IPS DF 6.9 (cell line): Measurements from ENCODE around the gene ADAM17.

ENCODE experiments used
- DNase-seq: peaks from one replicate; pipeline ENCODE4 v3.0.0-alpha.2; 2013; ENCODE audit warnings: low read depth, low spot score
- H3K27ac ChIP-seq: one replicate; pipeline ENCODE4 v1.5.1; 2013; ENCODE audit warnings: low read length, control low read depth
- H3K27me3 ChIP-seq: 2 replicates; pipeline ENCODE4 v1.6.1; 2013; ENCODE audit warnings: mild to moderate bottlenecking, low read length; ENCODE audit not compliant: control insufficient read depth, insufficient read depth
- H3K36me3 ChIP-seq: 2 replicates; pipeline ENCODE4 v1.6.1; 2013; ENCODE audit warnings: low read length; ENCODE audit not compliant: control insufficient read depth, insufficient read depth
- H3K4me1 ChIP-seq: 2 replicates; pipeline ENCODE4 v1.6.1; 2013; ENCODE audit warnings: low read length; ENCODE audit not compliant: control insufficient read depth, insufficient read depth
- H3K4me3 ChIP-seq: 2 replicates; pipeline ENCODE4 v1.5.1; 2013; ENCODE audit warnings: mild to moderate bottlenecking, low read length
- H3K9me3 ChIP-seq: 2 replicates; pipeline ENCODE4 v1.6.1; 2013; ENCODE audit warnings: low read length, inconsistent platforms; ENCODE audit not compliant: control insufficient read depth, insufficient read depth
- WGBS: extraction: QIAGEN DNeasy Blood & Tissue Kit; methylation state at CpG from one replicate; pipeline ENCODE4 v1.1.7; 2013; ENCODE audit warnings: mixed read lengths, missing lambda C conversion rate; ENCODE audit not compliant: insufficient read length, insufficient coverage; 5-methylcytosine and 5-hydroxymethylcytosine counted together

Gene ADAM17

DNA sequence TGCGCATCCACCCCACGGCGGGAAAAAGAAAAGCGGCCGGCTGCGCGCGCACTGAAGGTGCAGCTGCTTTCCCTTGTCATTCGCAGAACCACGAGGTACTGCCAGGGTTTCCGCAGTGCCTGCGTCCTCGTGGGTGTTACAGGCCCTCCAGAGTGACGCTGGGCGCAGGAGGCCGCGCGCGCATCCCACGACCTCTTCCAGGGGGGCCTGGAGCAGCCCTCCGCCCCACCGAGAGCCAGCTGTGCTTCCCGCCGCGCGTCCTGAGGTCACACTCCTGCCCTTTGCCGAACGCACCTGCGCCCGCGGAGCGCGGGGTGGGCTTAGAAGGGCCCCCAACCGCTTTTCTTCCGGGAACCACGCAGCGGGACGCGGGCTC is 81.7 kb downstream of the ADAM17 start:
- no peak for DNase-seq
- Histone ChIP-seq H3K36me3 (no peaks in the 10 kb centered on the region), H3K4me3 (peak overlapping the region; percentile 70; the same call in 1 of the 2 replicates), H3K27me3 (no peaks in the 10 kb centered on the region), H3K4me1 (peaks cover 3% of the 10 kb centered on the region; the same call in 1 of the 2 replicates), H3K27ac (no peak overlapping the region), H3K9me3 (no peaks in the 10 kb centered on the region)
- WGBS: no CpG with 5 or more reads among the region's 39 CpGs

DNA sequence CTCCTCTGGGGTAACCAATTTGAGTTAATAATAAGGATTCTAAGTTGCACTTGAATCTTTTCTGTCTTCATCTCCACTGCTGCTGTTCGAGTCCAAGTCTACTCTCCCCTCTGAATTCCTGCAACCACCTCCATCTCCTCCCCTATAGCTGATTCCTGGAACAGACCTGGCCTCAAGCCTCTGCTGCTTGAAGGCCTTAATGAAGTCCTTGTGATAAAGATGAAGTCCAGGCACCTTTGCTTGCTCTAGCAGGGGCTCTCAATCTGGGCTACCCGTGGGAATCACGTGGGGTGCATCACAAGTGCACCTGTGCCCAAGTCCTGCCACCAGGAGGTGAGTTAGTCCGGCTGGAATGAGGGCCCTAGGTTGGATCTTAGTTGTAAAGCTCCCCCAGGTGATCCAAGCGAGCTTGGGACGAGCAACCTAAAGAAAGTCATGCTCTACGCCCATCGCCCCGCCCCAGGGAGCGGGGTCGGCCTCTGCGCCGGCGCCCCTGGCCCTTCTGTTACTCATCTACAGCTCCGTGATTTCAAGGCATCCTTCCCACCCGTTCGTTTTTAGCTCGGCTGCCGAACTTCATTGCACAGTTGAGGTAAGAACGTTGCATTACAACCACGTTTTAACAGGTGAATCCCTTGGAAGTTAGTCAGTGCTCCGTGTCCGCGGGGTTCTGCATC is 82.2 kb downstream of the ADAM17 start:
- no peaks in the 10 kb centered on the region for H3K9me3 ChIP-seq
- H3K36me3 ChIP-seq: no peaks in the 10 kb centered on the region
- peaks cover 3% of the 10 kb centered on the region; the same call in 1 of the 2 replicates for H3K4me1 ChIP-seq
- no peak for DNase-seq
- H3K27me3 ChIP-seq: no peaks in the 10 kb centered on the region
- peak overlapping the region; percentile 70; the same call in 1 of the 2 replicates for H3K4me3 ChIP-seq
- no peak overlapping the region for H3K27ac ChIP-seq
- WGBS: no CpG with 5 or more reads among the region's 24 CpGs

DNA sequence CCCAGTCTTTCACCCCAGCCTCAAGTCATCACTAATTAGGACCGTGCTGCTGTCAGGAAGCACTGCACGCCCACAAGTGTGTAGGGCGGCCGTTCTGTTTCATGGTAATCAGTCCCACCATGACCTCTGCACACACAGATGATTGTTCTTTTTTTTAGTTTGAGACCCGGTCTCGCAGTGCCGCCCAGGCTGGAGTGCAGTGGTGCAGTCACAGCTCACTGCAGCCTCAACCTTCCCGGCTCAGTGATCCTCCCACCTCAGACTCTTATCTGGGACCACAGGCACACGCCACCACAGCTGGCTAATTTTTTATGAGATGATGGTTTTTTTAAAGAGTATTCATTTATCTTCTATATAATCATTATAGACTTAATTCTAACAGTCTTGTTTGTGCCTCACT is 83.1 kb downstream of the ADAM17 start:
- Histone ChIP-seq H3K4me1 (peaks cover 3% of the 10 kb centered on the region; the same call in 1 of the 2 replicates), H3K27me3 (no peaks in the 10 kb centered on the region), H3K9me3 (no peaks in the 10 kb centered on the region), H3K27ac (no peak overlapping the region), H3K4me3 (no peak overlapping the region), H3K36me3 (no peaks in the 10 kb centered on the region)
- no CpG with 5 or more reads among the region's 9 CpGs for WGBS
- DNase-seq: no peak

DNA sequence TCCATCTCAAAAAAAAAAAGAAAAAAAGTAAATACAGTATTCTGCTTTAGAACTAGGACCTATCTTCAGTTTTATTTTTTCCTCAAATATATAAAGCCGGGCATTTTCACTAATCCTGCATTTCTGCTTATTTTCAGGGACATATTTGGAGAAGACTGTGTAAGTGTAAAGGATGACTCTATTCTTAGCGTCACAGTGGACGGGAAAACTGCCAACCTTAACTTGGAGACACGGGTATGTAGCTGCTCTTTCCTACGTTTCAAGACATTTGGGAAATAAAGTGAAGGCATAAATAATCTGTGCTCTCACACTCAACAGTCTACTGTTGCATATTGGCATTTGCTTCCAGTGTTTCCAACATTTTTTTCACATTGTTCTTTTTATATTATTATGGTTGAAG is 84.4 kb downstream of the ADAM17 start:
- Histone ChIP-seq H3K27ac (no peak overlapping the region), H3K27me3 (no peaks in the 10 kb centered on the region), H3K4me3 (no peak overlapping the region), H3K4me1 (peaks cover 3% of the 10 kb centered on the region), H3K36me3 (peaks cover 2% of the 10 kb centered on the region; the same call in 1 of the 2 replicates), H3K9me3 (no peaks in the 10 kb centered on the region)
- no peak for DNase-seq
- no CpG with 5 or more reads among the region's 5 CpGs for WGBS

DNA sequence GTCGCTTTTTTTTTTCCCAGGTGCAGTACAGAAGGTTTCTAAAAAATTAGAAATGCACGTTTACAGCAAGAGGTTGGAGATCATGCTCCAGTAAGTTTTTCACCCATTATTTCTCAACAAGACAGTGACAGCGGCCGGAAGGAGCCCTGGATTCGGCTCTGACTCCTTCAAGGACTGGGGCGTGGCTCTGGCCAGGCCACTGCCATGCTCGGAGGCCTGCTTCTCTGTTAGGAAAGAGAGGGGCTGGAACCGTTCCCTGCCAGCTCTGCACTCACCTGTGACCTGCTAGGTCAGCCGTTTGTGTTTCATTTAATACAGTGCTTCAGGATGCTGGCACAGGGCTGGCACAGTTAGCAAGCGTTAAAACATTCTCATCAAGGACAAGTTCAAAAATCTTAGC is 87.9 kb downstream of the ADAM17 start:
- Histone ChIP-seq H3K4me3 (no peak overlapping the region), H3K9me3 (no peaks in the 10 kb centered on the region), H3K36me3 (peaks cover 8% of the 10 kb centered on the region; the same call in 1 of the 2 replicates), H3K27ac (no peak overlapping the region), H3K27me3 (no peaks in the 10 kb centered on the region; the same call in 1 of the 2 replicates), H3K4me1 (no peaks in the 10 kb centered on the region; the same call in 1 of the 2 replicates)
- DNase-seq: no peak
- no CpG with 5 or more reads among the region's 10 CpGs for WGBS

DNA sequence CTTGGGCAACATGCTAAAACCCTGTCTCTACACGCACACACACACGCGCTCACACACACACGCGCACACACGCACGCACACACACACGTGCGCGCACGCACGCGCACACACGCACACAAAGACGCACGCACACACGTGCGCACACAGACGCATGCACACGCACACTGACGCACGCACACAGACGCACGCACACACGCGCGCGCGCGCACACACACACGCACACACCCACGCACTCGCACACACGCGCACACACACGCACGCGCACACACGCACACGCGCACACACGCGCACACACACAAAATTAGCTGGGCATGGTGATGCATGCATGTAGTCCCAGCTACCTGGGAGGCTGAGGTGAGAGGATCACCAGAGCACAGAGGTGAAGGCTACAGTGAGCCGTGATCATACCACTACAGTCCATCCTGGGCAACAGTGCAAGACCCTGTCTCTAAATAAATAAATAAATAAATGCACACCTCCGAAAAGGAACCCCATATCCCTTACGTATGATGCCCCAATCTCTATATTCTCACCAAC is 89.4 kb downstream of the ADAM17 start:
- 100% methylated on average over 24 of the region's 46 CpGs for whole genome bisulfite sequencing
- Histone ChIP-seq H3K27ac (no peak overlapping the region), H3K27me3 (no peaks in the 10 kb centered on the region; the same call in 1 of the 2 replicates), H3K9me3 (no peaks in the 10 kb centered on the region), H3K4me1 (no peaks in the 10 kb centered on the region; the same call in 1 of the 2 replicates), H3K4me3 (no peak overlapping the region), H3K36me3 (peaks cover 8% of the 10 kb centered on the region; the same call in 1 of the 2 replicates)
- DNase-seq: no peak

DNA sequence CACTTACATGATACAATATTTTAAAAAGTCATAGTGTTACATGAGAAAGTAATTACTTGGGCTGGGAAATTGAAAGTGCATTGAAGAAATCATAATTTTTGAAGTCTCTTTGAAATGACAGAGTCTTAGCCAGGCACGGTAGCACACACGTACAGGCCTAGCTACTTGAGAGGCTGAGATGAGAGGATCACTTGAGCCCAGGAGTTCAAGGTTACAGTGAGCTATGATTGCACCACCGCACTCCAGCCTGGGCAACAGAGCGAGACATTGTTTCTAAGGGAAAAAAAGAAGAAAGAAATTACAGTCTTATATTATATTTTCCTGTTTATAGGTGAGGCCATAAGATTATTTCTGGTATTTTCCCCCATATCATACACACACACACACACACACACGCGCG is 90.5 kb downstream of the ADAM17 start:
- H3K4me3 ChIP-seq: no peak overlapping the region
- DNase-seq: no peak
- H3K4me1 ChIP-seq: no peaks in the 10 kb centered on the region; the same call in 1 of the 2 replicates
- WGBS: no CpG with 5 or more reads among the region's 7 CpGs
- H3K9me3 ChIP-seq: no peaks in the 10 kb centered on the region
- H3K36me3 ChIP-seq: peaks cover 8% of the 10 kb centered on the region; the same call in 1 of the 2 replicates
- H3K27ac ChIP-seq: no peak overlapping the region
- H3K27me3 ChIP-seq: no peaks in the 10 kb centered on the region; the same call in 1 of the 2 replicates

DNA sequence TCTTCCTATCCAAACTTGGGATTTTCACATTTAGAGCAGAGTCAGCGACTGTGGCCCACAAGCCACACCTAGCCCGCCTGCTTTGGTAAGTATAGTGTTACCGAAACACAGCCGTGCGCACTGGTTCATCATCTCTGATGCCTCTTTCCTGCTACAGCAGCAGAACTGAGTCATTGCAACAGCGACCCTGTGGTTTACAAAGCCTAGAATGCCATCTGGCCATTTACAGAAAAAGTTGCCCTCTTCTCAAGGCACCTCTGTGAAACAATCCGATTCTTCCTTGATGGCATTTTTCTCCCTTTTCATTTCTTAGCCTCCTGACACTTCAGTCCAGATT is 92.0 kb downstream of the ADAM17 start:
- no peak overlapping the region for H3K4me3 ChIP-seq
- no peak for DNase-seq
- H3K27me3 ChIP-seq: no peaks in the 10 kb centered on the region; the same call in 1 of the 2 replicates
- no peak overlapping the region for H3K27ac ChIP-seq
- WGBS: no CpG with 5 or more reads among the region's 7 CpGs
- no peaks in the 10 kb centered on the region; the same call in 1 of the 2 replicates for H3K4me1 ChIP-seq
- no peaks in the 10 kb centered on the region for H3K9me3 ChIP-seq
- peaks cover 8% of the 10 kb centered on the region; the same call in 1 of the 2 replicates for H3K36me3 ChIP-seq

DNA sequence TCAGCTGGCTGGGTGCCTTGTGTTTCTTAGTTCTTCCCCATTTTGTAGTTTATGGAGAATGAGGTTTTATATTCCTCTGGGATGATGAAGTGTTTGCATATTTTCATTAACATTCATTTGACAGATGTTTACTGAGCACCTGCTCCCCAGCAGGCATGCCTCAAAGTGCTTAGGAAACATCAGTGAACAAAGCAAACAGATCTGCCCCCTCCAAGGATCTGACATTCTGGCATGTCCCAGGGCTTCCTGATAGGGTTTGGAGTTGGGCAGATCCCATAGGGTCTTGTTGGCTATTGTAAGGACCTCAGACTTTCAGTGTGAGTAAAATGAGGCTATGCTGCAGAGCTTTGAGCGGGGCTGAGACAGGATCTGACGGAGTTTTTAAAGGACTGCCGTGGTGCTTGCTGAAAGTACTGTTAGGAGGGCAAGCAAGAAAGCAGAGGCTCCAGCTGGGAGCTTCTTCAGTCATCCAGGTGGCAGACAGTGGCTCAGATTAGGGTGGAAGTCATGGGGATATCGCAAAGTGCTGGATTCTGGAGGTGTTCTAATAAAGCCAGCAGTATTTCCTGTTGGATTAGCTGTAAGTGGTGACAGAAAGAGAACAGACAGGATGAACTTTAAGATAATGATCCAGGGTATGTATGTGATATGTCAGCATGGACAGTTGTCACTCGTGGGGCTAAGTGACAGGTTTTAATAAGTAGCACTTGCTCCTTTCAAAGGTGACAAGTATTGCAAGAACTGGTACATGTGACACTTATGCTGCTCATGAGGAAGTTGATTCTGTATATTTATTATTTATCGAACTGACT is 92.5 kb downstream of the ADAM17 start:
- Histone ChIP-seq H3K36me3 (peaks cover 9% of the 10 kb centered on the region; the same call in 1 of the 2 replicates), H3K27ac (no peak overlapping the region), H3K4me1 (no peaks in the 10 kb centered on the region; the same call in 1 of the 2 replicates), H3K4me3 (no peak overlapping the region), H3K27me3 (no peaks in the 10 kb centered on the region; the same call in 1 of the 2 replicates), H3K9me3 (no peaks in the 10 kb centered on the region)
- DNase-seq: no peak
- WGBS: no CpG with 5 or more reads among the region's 6 CpGs

DNA sequence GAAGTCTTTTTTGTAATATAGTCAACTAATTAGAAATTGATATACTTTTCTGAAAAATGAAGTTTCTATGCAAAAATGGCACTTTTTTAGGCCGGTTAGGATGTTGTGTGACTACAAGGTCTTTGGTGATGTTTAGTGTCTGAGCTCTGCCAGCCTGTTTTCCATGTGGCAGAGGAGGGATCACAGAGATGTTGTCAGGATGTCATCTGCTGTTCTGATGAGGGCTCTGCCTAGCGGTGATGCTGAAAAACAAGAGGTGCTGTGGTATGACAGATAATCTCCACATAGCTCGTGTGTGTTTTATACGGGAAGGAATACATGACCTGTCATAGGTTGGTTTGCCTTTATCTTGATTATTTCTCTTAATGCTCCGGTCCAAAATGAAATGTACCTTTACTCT is 93.3 kb downstream of the ADAM17 start:
- Histone ChIP-seq H3K9me3 (no peaks in the 10 kb centered on the region), H3K4me3 (no peak overlapping the region), H3K36me3 (peaks cover 11% of the 10 kb centered on the region; the same call in 1 of the 2 replicates), H3K27ac (no peak overlapping the region), H3K4me1 (no peaks in the 10 kb centered on the region; the same call in 1 of the 2 replicates), H3K27me3 (no peaks in the 10 kb centered on the region; the same call in 1 of the 2 replicates)
- no peak for DNase-seq
- WGBS: no CpG with 5 or more reads among the region's 5 CpGs
